HepG2 (cell line): ENCODE results near the gene MTG1. TPM values are rescaled to one million over a fixed set of nuclear protein-coding genes. Genes with fewer than 3 reads are reported as not detected.

Experiments
- ATAC-seq: fragments of 200-7000 bp; cut with Tn5 transposase; 3 replicates; pipeline ENCODE4 v1.9.1; 2020; ENCODE audit warnings: mild to moderate bottlenecking, moderate library complexity
- BruUV-seq: library from RNA; stranded (reverse); fragments of 400-500 nt; replicated peaks from 2 replicates; lab custom pipeline; 2021; lab: Mats Ljungman, UMichigan
- CTCF ChIA-PET: fragments of 300-600 bp; formaldehyde crosslinking; extraction: SDS; loops from one replicate; lab custom pipeline; 2021; ENCODE audit warnings: low total read pairs, inconsistent platforms, low intra/inter-chr PET ratio; lab: Yijun Ruan, JAX
- POLR2A ChIA-PET: fragments of 350-600 bp; sonication (Branson Sonifier 250); formaldehyde crosslinking; loops from one replicate; lab custom pipeline; 2020; ENCODE audit warnings: antibody characterized with exemption, inconsistent platforms; lab: Yijun Ruan, JAX
- DNase-seq: peaks from one replicate; pipeline ENCODE4 v3.0.0-alpha.2; 2015; ENCODE audit warnings: low spot score
- FAIRE-seq: peaks from 3 replicates; lab custom pipeline; 2011; peaks lifted over from hg19 to GRCh38; lab: Jason Lieb, UNC
- H2AFZ ChIP-seq: one replicate; pipeline ENCODE4 v1.6.1; 2011; ENCODE audit warnings: low read length, inconsistent platforms
- H3K27ac ChIP-seq: fragments of 300-600 bp; 3 replicates; pipeline ENCODE4 v1.8.0; 2011; ENCODE audit warnings: mixed run types, mild to moderate bottlenecking, mixed read lengths, low read length, inconsistent platforms; ENCODE audit not compliant: insufficient read depth; ENCODE audit errors: extremely low read length
- H3K27me3 ChIP-seq, 2 experiments: fragments of 200-600 bp in 1 of 2; 2 replicates in 1 of 2; 3 replicates in 1 of 2; pipeline versions ENCODE4 v1.6.0 to v1.8.0; 2011; ENCODE audit warnings: low read length in 2 of 2, mild to moderate bottlenecking in 2 of 2, moderate library complexity in 2 of 2, inconsistent platforms in 1 of 2; ENCODE audit not compliant: insufficient read depth in 2 of 2, control insufficient read depth in 1 of 2
- H3K36me3 ChIP-seq, 2 experiments: fragments of 200-600 bp in 1 of 2; replicated peaks in 1 of 2; 2 replicates in 1 of 2; 3 replicates in 1 of 2; pipeline versions ENCODE4 v1.5.1 to v1.8.0; 2011; ENCODE audit warnings: low read length in 2 of 2, inconsistent platforms in 1 of 2; ENCODE audit not compliant: insufficient read depth in 2 of 2, control insufficient read depth in 1 of 2
- H3K4me1 ChIP-seq: 2 replicates; pipeline ENCODE4 v1.5.1; 2012; ENCODE audit warnings: low read length, inconsistent platforms; ENCODE audit not compliant: insufficient read depth
- H3K4me2 ChIP-seq: 2 replicates; pipeline ENCODE4 v1.6.0; 2011; ENCODE audit warnings: low read depth, low read length, inconsistent platforms
- H3K4me3 ChIP-seq, 3 experiments: fragments of 200-600 bp in 1 of 3; sonication (generic), shearing (Covaris generic) in 1 of 3; replicated peaks in 1 of 3; 2 replicates each; pipeline ENCODE4 v1.5.1; 2011 to 2016; ENCODE audit warnings: low read length in 3 of 3, inconsistent platforms in 2 of 3, low read depth in 2 of 3, mild to moderate bottlenecking in 2 of 3, control low read depth in 1 of 3, mixed read lengths in 1 of 3; ENCODE audit not compliant: insufficient read depth in 1 of 3
- H3K79me2 ChIP-seq: one replicate; pipeline ENCODE4 v1.6.1; 2011; ENCODE audit warnings: low read length, inconsistent platforms; ENCODE audit not compliant: insufficient read depth
- H3K9ac ChIP-seq: 2 replicates; pipeline ENCODE4 v1.6.0; 2011; ENCODE audit warnings: mild to moderate bottlenecking, low read depth, low read length, inconsistent platforms; ENCODE audit not compliant: insufficient read depth
- H3K9me3 ChIP-seq: 2 replicates; pipeline ENCODE4 v1.5.1; 2012; ENCODE audit warnings: mild to moderate bottlenecking, low read length
- H4K20me1 ChIP-seq: 2 replicates; pipeline ENCODE4 v1.6.0; 2011; ENCODE audit warnings: inconsistent platforms, mild to moderate bottlenecking, low read length, moderate library complexity; ENCODE audit not compliant: insufficient read depth
- CBX2 ChIP-seq, 2 experiments: fragments of 200-600 bp in 1 of 2; sonication (generic); formaldehyde crosslinking in 1 of 2; IDR thresholded peaks; 2 replicates each; pipeline versions ENCODE4 v1.7.0 to v1.8.1; 2018 to 2022; ENCODE audit warnings: low read depth in 2 of 2, low read length in 1 of 2, mild to moderate bottlenecking in 1 of 2, missing genetic modification reagents in 1 of 2
- CCDC6 ChIP-seq: sonication (generic); formaldehyde crosslinking; IDR thresholded peaks from 2 replicates; pipeline ENCODE4 v1.8.1; 2022; ENCODE audit warnings: mild to moderate bottlenecking, missing genetic modification reagents, moderate library complexity
- REPIN1 ChIP-seq: sonication (generic); formaldehyde crosslinking; IDR thresholded peaks from 2 replicates; pipeline ENCODE4 v1.8.0; 2022; ENCODE audit warnings: missing genetic modification reagents, low read depth, mild to moderate bottlenecking, borderline replicate concordance
- YEATS2 ChIP-seq: sonication (generic); formaldehyde crosslinking; IDR thresholded peaks from 2 replicates; pipeline ENCODE4 v1.4.0; 2020; ENCODE audit warnings: missing genetic modification reagents, borderline replicate concordance
- ZBTB39 ChIP-seq: sonication (generic); formaldehyde crosslinking; IDR thresholded peaks from 2 replicates; pipeline ENCODE4 v1.5.0; 2020; ENCODE audit warnings: missing genetic modification reagents
- ZNF224 ChIP-seq: sonication (generic); formaldehyde crosslinking; IDR thresholded peaks from 2 replicates; pipeline ENCODE4 v1.5.0; 2020; ENCODE audit warnings: mild to moderate bottlenecking, missing genetic modification reagents
- ZNF501 ChIP-seq: sonication (generic); formaldehyde crosslinking; IDR thresholded peaks from 2 replicates; pipeline ENCODE4 v1.5.1; 2020; ENCODE audit warnings: mild to moderate bottlenecking, moderate library complexity, missing genetic modification reagents
- ZNF567 ChIP-seq: sonication (generic); formaldehyde crosslinking; IDR thresholded peaks from 2 replicates; pipeline ENCODE4 v1.8.1; 2023; ENCODE audit warnings: mild to moderate bottlenecking, missing genetic modification reagents, borderline replicate concordance
- ZNF644 ChIP-seq: IDR thresholded peaks from 2 replicates; pipeline ENCODE4 v1.6.1; 2016; ENCODE audit warnings: low read depth
- ZNF710 ChIP-seq: sonication (generic); formaldehyde crosslinking; IDR thresholded peaks from 2 replicates; pipeline ENCODE4 v1.5.0; 2020; ENCODE audit warnings: mild to moderate bottlenecking, missing genetic modification reagents, borderline replicate concordance
- WGBS: methylation state at CpG from one replicate; pipeline ENCODE4 v1.1.6; 2017; ENCODE audit warnings: low lambda C conversion rate; 5-methylcytosine and 5-hydroxymethylcytosine counted together
- in situ Hi-C: cut with HindIII; loops from 2 replicates; pipeline ENCODE4 v1.10.0; 2017; ENCODE audit warnings: low pct_unique_long_range_greater_than_20kb; ENCODE audit not compliant: extremely low pct_ligation_motif_present
- intact Hi-C: fragments of 100-400 bp; cut with micrococcal nuclease; formaldehyde crosslinking; loops from one replicate; pipeline ENCODE4 v1.10.0; 2022; ENCODE audit not compliant: unreplicated experiment
- polyA plus RNA-seq, 8 experiments: library from polyadenylated mRNA; depleted of rRNA in 3 of 8; stranded (reverse) in 7 of 8; unstranded in 1 of 8; fragments of >200 nt; fragmentation: Illumina TruSeq in 4 of 8; extraction: Trizol in 4 of 8; gene quantifications; 2 replicates each; pipeline versions ENCODE4 v1.2.1 to v1.2.3, GENCODE V29; 2011 to 2016; ENCODE audit warnings: low read depth in 4 of 8, missing spikeins in 1 of 8, mixed read lengths in 1 of 8; ENCODE audit not compliant: insufficient read depth in 1 of 8
- total RNA-seq, 5 experiments: library from RNA; depleted of rRNA; stranded (reverse); fragments of >200 nt; fragmentation: Illumina TruSeq; extraction: Trizol; gene quantifications; 2 replicates each; pipeline ENCODE4 v1.2.3, GENCODE V29; 2016; ENCODE audit warnings: low read depth in 1 of 5
- TF ChIP-seq, protein P1 (sequence below): sonication (generic); formaldehyde crosslinking; IDR thresholded peaks from 2 replicates; pipeline ENCODE4 v1.8.1; 2022; ENCODE audit warnings: low read depth, mild to moderate bottlenecking, missing genetic modification reagents

Gene MTG1
- total and polyA plus RNA-seq, 2 of the 13 experiments (the other 11 are each of a cell fraction or from before 2014, with no cell fraction given): 42.0 to 103 TPM

- DNase-seq (no peak), FAIRE-seq (no peak), ATAC-seq (no peak)
- Histone ChIP-seq H3K27ac (no peak overlapping the region), H3K36me3 (peaks cover 13 to 51% of the 10 kb centered on the region in 2 experiments; a peak in 4 of 5 replicates), H3K27me3 (no peaks in the 10 kb centered on the region), H3K4me3 (no peak overlapping the region), H3K9ac (no peak overlapping the region), H4K20me1 (no peaks in the 10 kb centered on the region), H2AFZ (no peak overlapping the region), H3K4me2 (no peak overlapping the region), H3K4me1 (no peaks in the 10 kb centered on the region), H3K79me2 (peaks cover 44% of the 10 kb centered on the region), H3K9me3 (peaks cover 3% of the 10 kb centered on the region; the same call in 1 of the 2 replicates)
- no TSS peak for BruUV-seq
- 96% methylated on average over 8 of the region's 8 CpGs for WGBS
- in situ Hi-C loops: no loop called here
- ChIA-PET POLR2A (no interaction called here), CTCF (no interaction called here)
- intact Hi-C loops: no loop called here
- no peak for TF ChIP-seq ZNF567
- TF ChIP-seq ZBTB39 (CRISPR knock-in tag): no peak
- TF ChIP-seq ZNF224 (CRISPR knock-in tag): no peak
- TF ChIP-seq CCDC6: no peak
- no peak for TF ChIP-seq ZNF710 (CRISPR knock-in tag)
- TF ChIP-seq, protein P1, sequence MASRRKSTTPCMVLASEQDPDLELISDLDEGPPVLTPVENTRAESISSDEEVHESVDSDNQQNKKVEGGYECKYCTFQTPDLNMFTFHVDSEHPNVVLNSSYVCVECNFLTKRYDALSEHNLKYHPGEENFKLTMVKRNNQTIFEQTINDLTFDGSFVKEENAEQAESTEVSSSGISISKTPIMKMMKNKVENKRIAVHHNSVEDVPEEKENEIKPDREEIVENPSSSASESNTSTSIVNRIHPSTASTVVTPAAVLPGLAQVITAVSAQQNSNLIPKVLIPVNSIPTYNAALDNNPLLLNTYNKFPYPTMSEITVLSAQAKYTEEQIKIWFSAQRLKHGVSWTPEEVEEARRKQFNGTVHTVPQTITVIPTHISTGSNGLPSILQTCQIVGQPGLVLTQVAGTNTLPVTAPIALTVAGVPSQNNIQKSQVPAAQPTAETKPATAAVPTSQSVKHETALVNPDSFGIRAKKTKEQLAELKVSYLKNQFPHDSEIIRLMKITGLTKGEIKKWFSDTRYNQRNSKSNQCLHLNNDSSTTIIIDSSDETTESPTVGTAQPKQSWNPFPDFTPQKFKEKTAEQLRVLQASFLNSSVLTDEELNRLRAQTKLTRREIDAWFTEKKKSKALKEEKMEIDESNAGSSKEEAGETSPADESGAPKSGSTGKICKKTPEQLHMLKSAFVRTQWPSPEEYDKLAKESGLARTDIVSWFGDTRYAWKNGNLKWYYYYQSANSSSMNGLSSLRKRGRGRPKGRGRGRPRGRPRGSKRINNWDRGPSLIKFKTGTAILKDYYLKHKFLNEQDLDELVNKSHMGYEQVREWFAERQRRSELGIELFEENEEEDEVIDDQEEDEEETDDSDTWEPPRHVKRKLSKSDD: no peak
- TF ChIP-seq ZNF644 (CRISPR knock-in tag): no peak
- TF ChIP-seq ZNF501 (CRISPR knock-in tag): no peak
- TF ChIP-seq CBX2 (IDR thresholded peaks at IDR 0.05; ENCODE audit: low read depth, low read length): no peak
- no peak for TF ChIP-seq CBX2 (CRISPR knock-in tag; IDR thresholded peaks at IDR 0.05; ENCODE audit: low read depth)
- no peak for TF ChIP-seq REPIN1 (CRISPR knock-in tag)
- TF ChIP-seq YEATS2 (CRISPR knock-in tag): no peak
These were observed 12.0 kb downstream of the MTG1 start for GRCh38 chr10:133405844-133406527.
